Astrocyte of the cerebellum (primary cell): Measurements from ENCODE around the gene CXCR3.

Experiments used
- DNase-seq: peaks from one replicate; pipeline ENCODE4 v3.0.0-alpha.2; 2011; ENCODE audit warnings: low read depth
- H3K4me3 ChIP-seq: 2 replicates; pipeline ENCODE4 v1.5.1; 2011; ENCODE audit warnings: mild to moderate bottlenecking, low read depth, low read length, moderate library complexity
- in situ Hi-C: cut with HindIII; loops from 2 replicates; pipeline ENCODE4 v1.10.0; 2017; ENCODE audit warnings: low sequenced_read_pairs
- TF ChIP-seq, protein P1 (sequence below): IDR thresholded peaks from 2 replicates; pipeline ENCODE4 v1.5.1; 2012; ENCODE audit warnings: low read length, low read depth, moderate library complexity, mild to moderate bottlenecking; ENCODE audit errors: missing control alignments

The CXCR3 gene

GRCh38 chrX:71623714-71624113 lies 5.4 kb upstream of the CXCR3 start:
- no peak overlapping the region for H3K4me3 ChIP-seq
- TF ChIP-seq, protein P1, sequence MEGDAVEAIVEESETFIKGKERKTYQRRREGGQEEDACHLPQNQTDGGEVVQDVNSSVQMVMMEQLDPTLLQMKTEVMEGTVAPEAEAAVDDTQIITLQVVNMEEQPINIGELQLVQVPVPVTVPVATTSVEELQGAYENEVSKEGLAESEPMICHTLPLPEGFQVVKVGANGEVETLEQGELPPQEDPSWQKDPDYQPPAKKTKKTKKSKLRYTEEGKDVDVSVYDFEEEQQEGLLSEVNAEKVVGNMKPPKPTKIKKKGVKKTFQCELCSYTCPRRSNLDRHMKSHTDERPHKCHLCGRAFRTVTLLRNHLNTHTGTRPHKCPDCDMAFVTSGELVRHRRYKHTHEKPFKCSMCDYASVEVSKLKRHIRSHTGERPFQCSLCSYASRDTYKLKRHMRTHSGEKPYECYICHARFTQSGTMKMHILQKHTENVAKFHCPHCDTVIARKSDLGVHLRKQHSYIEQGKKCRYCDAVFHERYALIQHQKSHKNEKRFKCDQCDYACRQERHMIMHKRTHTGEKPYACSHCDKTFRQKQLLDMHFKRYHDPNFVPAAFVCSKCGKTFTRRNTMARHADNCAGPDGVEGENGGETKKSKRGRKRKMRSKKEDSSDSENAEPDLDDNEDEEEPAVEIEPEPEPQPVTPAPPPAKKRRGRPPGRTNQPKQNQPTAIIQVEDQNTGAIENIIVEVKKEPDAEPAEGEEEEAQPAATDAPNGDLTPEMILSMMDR: no peak
- in situ Hi-C loops: no loop called here
- no peak for DNase-seq

DNA sequence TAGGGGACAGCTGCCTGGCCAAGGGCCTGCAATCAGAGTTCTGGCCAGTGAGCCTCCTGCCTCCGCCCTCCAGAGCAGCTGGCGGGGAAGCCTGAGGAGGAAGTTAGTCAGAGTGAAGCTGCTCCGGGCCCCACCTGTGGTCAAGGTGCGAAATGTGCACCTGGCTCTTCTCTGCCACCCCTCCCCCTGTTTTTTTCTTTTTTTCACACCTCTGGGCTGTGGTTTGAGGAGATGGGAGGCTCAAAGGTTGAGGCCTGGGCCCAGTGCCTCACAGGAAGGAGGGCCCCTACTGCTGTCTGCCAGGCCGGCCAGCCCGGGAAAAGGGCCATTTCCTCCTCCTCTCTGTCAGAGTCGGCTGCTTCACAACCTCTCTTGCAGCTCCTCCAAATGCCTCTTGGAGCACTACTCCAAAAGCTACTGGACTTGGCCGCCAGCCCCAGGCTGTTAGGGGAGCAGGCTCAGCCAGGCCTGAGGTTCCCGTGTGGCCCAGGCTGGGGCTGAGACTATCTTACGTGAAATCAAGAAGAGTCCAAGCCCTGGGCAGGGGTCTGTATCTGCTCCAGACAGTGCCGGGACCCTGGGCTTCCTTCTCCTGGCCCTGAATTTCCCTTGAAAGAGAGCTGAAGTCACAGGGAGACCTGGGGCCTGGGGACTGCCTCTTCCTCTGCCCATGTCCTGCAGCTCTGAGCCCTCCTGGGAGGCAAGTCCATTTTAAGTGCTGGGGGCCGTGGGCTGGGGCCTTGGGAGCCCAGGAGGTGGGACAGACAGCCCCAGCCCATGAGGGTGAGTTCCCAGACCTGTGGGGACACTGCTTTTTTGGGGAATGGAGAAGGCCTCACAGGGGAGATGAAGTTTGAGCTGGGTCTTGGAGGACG lies 4.5 kb upstream of the CXCR3 start:
- no peak overlapping the region for H3K4me3 ChIP-seq
- DNase-seq: peak; percentile 49
- in situ Hi-C loops: no loop called here
- TF ChIP-seq, protein P1: peak; percentile 36

GRCh38 chrX:71622032-71622575 lies 3.8 kb upstream of the CXCR3 start:
- TF ChIP-seq, protein P1: no peak
- no peak for DNase-seq
- no peak overlapping the region for H3K4me3 ChIP-seq
- in situ Hi-C loops: no loop called here

GRCh38 chrX:71621603-71622002 lies 3.3 kb upstream of the CXCR3 start:
- no peak for DNase-seq
- in situ Hi-C loops: no loop called here
- H3K4me3 ChIP-seq: no peak overlapping the region
- TF ChIP-seq, protein P1: no peak

- no peak for DNase-seq
- in situ Hi-C loops: no loop called here
- TF ChIP-seq, protein P1: no peak
- H3K4me3 ChIP-seq: no peak overlapping the region
These were observed 1.7 kb upstream of the CXCR3 start for GRCh38 chrX:71619986-71620385.

GRCh38 chrX:71619193-71619592 lies 882 bp upstream of the CXCR3 start:
- no peak for DNase-seq
- no peak overlapping the region for H3K4me3 ChIP-seq
- TF ChIP-seq, protein P1: no peak
- in situ Hi-C loops: no loop called here
